Nephron progenitor cell (in vitro differentiated cells): ENCODE data around the gene FGF23.

Source experiments
- DNase-seq: peaks from one replicate; pipeline ENCODE4 v3.0.0; 2021
- H3K27ac Mint-ChIP-seq: 2 replicates; pipeline ENCODE4 v1.8.0; 2021; ENCODE audit warnings: mild to moderate bottlenecking, moderate library complexity, mixed read lengths
- H3K27me3 Mint-ChIP-seq: 2 replicates; pipeline ENCODE4 v1.8.0; 2021; ENCODE audit warnings: mild to moderate bottlenecking, low read depth, mixed read lengths; ENCODE audit not compliant: poor library complexity
- H3K36me3 Mint-ChIP-seq: 2 replicates; pipeline ENCODE4 v1.8.0; 2021; ENCODE audit warnings: low read depth, mixed read lengths
- H3K4me1 Mint-ChIP-seq: 2 replicates; pipeline ENCODE4 v1.8.0; 2021; ENCODE audit warnings: mixed read lengths
- H3K4me3 Mint-ChIP-seq: 2 replicates; pipeline ENCODE4 v1.8.0; 2021; ENCODE audit warnings: mild to moderate bottlenecking, moderate library complexity, mixed read lengths
- H3K9me3 Mint-ChIP-seq: 2 replicates; pipeline ENCODE4 v1.8.0; 2021; ENCODE audit warnings: mild to moderate bottlenecking, moderate library complexity, mixed read lengths
- TF ChIP-seq, protein P1 (sequence below): fragments of 200-600 bp; sonication (generic); IDR thresholded peaks from 2 replicates; pipeline ENCODE4 v1.5.0; 2021; ENCODE audit warnings: antibody characterized with exemption

The FGF23 gene

DNA sequence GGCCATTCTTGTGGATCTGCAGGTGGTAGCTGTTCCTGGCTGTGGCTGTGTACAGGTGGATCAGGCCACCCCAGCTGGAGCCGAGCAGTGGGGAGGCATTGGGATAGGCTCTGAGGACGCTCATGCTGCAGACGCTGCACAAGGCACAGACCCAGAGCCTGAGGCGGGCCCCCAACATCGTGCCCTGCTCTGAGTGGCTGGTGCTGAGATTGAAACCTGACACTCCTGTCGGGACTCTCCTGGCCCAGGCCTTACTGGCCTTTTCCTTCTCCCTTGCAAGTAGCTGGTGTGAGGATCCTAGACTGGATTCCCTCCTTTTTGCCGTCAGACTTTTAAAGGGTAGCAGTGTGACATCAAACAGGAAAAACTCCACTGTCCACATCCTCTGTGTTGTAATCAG is at the start of gene FGF23:
Gene FGF23, minus strand, starts transcription at position 308 of the 400 bp plus-strand sequence. Its CDS starts 130 bp downstream, at position 178.
- Mint-ChIP-seq H3K4me1 (peaks cover 17% of the 10 kb centered on the region), H3K9me3 (no peaks in the 10 kb centered on the region), H3K4me3 (peak within 1 kb of the TSS; percentile 21), H3K27ac (peak within 1 kb of the TSS; percentile 23), H3K36me3 (no peaks in the 10 kb centered on the region), H3K27me3 (peaks cover 10% of the 10 kb centered on the region)
- TF ChIP-seq, protein P1, sequence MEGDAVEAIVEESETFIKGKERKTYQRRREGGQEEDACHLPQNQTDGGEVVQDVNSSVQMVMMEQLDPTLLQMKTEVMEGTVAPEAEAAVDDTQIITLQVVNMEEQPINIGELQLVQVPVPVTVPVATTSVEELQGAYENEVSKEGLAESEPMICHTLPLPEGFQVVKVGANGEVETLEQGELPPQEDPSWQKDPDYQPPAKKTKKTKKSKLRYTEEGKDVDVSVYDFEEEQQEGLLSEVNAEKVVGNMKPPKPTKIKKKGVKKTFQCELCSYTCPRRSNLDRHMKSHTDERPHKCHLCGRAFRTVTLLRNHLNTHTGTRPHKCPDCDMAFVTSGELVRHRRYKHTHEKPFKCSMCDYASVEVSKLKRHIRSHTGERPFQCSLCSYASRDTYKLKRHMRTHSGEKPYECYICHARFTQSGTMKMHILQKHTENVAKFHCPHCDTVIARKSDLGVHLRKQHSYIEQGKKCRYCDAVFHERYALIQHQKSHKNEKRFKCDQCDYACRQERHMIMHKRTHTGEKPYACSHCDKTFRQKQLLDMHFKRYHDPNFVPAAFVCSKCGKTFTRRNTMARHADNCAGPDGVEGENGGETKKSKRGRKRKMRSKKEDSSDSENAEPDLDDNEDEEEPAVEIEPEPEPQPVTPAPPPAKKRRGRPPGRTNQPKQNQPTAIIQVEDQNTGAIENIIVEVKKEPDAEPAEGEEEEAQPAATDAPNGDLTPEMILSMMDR = no peak
- DNase-seq = peak; percentile 71

DNA sequence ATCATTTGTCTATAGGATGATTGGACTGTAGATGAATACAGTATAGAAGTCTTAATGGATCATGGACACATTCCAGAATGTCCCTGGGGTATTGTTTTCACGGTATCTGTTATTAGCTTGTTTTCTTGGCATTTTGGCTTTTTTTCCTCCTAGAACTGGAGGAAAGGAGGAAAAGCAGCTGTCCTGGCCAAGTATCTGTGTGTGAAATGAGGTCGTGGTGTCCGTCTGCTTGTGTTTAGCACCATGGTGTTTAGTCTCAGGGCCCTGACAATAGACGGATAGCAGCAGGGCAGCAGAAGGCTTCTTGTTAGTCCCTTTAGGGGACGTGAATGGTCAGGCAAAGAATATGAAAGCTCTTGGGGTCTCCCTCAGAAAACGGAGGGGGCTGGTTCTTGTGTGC is 44.9 kb upstream of the FGF23 start:
- TF ChIP-seq, protein P1 = no peak
- Mint-ChIP-seq H3K4me1 (peaks cover 6% of the 10 kb centered on the region), H3K27ac (no peak overlapping the region), H3K4me3 (no peak overlapping the region), H3K27me3 (peaks cover 6% of the 10 kb centered on the region), H3K9me3 (no peaks in the 10 kb centered on the region), H3K36me3 (no peaks in the 10 kb centered on the region)
- no peak for DNase-seq

DNA sequence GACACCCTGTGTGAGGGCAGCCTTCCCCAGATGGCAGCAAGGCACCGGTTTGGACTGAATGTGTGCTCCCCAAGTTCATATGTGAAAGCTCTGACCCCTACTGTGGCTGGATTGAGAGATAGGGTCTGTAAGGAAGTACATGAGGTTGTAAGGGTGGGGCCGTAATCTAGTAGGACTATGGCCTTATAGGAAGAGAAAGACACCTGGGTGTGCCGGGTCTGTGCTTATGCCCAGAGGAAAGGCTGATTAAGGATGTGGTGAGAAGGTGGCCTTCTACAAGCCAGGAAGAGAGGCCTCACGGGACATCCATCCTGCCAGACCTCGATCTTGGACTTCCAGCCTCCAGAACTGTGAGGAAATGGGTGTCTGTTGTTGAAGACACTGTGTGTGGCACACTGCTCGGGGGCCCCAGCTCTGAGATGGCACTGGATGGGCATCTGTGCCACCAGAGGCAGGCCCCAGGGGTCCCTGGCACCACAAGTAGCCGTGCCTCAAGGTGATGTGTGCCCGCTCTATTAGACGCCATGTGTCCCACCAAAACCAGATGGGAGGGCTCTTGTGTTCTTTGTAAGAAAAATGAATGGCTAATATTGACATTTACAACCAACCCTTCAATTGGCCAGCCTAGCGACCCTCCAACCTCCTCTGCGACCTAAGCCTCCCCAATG is 44.1 kb upstream of the FGF23 start:
- Mint-ChIP-seq H3K4me1 (peaks cover 6% of the 10 kb centered on the region), H3K4me3 (no peak overlapping the region), H3K27me3 (peaks cover 9% of the 10 kb centered on the region), H3K9me3 (no peaks in the 10 kb centered on the region), H3K27ac (no peak overlapping the region), H3K36me3 (no peaks in the 10 kb centered on the region)
- no peak for DNase-seq
- TF ChIP-seq, protein P1 = no peak

DNA sequence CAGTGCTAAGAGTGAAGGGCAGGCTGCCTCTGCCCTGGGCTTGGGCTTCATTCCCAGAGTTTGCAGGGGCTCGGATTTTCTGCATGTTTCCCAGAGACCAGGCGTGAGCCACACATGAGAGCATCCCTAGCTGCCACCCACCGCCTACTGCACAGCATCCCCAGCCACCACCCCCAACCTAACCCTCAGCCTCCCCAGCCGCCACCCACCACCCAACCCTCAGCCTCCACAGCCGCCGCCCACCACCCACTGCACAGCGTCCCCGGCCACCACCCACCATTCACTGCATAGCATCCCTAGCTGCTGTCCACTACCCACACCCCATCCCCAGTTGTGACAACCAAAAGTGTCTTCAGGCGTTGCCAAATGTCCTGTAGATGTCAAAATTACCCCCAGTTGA is 43.5 kb upstream of the FGF23 start:
- peaks cover 10% of the 10 kb centered on the region for H3K27me3 Mint-ChIP-seq
- no peaks in the 10 kb centered on the region for H3K9me3 Mint-ChIP-seq
- no peak overlapping the region for H3K27ac Mint-ChIP-seq
- H3K36me3 Mint-ChIP-seq = no peaks in the 10 kb centered on the region
- TF ChIP-seq, protein P1 = no peak
- H3K4me3 Mint-ChIP-seq = no peak overlapping the region
- peaks cover 10% of the 10 kb centered on the region for H3K4me1 Mint-ChIP-seq
- DNase-seq = no peak

DNA sequence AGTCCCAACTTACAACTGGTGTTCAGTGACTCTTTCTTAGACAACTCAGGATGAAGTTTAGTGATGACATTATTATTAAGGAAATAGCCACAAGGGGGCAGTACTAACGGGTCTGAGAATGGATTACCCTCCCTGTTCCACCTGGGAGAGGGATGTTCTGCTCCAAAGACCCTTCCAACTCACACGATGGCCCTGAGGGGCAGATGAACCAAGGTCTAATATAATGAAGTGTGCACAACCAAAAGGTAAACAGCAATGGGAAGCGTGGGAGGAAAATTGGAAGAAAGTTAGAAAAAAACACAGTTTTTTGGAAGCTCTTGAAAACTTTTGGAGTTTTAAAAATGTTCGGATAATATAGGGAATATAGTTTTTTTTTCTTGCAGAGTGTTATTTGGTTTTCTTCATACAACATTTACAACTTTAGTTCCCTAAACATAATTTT is 42.1 kb upstream of the FGF23 start:
- H3K4me3 Mint-ChIP-seq = no peak overlapping the region
- TF ChIP-seq, protein P1 = peak; percentile 61
- H3K9me3 Mint-ChIP-seq = no peaks in the 10 kb centered on the region
- H3K27me3 Mint-ChIP-seq = peaks cover 14% of the 10 kb centered on the region
- DNase-seq = peak; percentile 51
- no peak overlapping the region for H3K27ac Mint-ChIP-seq
- H3K4me1 Mint-ChIP-seq = peaks cover 19% of the 10 kb centered on the region
- H3K36me3 Mint-ChIP-seq = no peaks in the 10 kb centered on the region

DNA sequence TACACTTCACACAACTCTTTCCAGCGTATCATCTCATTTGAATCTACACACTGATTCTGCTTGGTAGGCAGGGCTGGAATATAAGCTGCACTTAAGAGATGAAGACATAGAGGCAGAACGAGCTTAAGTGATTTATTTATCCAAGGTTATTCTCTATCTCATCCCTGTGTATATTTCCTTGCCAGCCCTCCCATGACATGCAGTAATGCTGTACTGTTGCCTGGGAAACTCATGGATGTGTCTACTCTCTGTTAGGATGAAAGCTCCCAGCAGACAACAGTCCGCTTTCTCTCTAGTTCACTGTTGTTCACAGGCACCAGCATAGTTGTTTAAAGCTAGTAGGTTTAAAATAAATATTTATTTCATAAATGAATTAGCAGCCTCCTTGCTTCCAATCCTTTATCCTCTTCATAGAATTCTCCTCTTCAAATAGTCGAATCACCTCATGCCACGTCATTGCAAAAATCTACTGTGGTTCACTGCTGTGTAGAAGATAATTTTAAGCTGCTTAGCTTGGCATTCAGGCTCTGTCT is 40.7 kb upstream of the FGF23 start:
- no peak for DNase-seq

More for the DNA sequence above, 40.7 kb upstream of the FGF23 start:
- Mint-ChIP-seq H3K27ac (no peak overlapping the region), H3K4me1 (peaks cover 25% of the 10 kb centered on the region), H3K4me3 (no peak overlapping the region), H3K27me3 (peaks cover 18% of the 10 kb centered on the region), H3K9me3 (no peaks in the 10 kb centered on the region), H3K36me3 (no peaks in the 10 kb centered on the region)
- TF ChIP-seq, protein P1 = no peak
